ENCODE results near the gene TFDP2.

TFDP2 gene

DNA sequence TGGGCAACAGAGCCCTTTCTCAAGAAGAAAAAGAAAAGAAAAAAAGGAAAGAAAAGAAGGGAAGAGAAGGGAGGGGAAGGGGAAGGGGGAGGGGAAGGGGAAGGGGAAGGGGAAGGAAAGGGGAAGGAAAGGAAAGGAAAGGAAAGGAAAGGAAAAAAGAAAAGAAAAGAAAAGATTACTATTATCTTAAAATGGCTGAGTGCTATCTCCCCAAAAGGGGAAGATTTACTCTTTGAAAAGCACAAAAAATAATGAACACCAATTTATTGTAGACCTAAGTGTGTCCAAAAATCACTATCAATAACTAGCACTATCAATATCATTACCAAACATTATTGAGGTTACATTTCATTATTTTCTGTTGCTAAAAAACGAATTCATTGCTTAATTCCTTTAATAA lies 183.9 kb downstream of the TFDP2 start:
- H3K4me3 ChIP-seq (ENCODE audit: low read length) = no peak overlapping the region
- DNase-seq (ENCODE audit: low read depth) = no peak
- TF ChIP-seq, protein P1, sequence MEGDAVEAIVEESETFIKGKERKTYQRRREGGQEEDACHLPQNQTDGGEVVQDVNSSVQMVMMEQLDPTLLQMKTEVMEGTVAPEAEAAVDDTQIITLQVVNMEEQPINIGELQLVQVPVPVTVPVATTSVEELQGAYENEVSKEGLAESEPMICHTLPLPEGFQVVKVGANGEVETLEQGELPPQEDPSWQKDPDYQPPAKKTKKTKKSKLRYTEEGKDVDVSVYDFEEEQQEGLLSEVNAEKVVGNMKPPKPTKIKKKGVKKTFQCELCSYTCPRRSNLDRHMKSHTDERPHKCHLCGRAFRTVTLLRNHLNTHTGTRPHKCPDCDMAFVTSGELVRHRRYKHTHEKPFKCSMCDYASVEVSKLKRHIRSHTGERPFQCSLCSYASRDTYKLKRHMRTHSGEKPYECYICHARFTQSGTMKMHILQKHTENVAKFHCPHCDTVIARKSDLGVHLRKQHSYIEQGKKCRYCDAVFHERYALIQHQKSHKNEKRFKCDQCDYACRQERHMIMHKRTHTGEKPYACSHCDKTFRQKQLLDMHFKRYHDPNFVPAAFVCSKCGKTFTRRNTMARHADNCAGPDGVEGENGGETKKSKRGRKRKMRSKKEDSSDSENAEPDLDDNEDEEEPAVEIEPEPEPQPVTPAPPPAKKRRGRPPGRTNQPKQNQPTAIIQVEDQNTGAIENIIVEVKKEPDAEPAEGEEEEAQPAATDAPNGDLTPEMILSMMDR (conservative IDR thresholded peaks at IDR 0.05; ENCODE audit: low read depth, low read length) = no peak

DNA sequence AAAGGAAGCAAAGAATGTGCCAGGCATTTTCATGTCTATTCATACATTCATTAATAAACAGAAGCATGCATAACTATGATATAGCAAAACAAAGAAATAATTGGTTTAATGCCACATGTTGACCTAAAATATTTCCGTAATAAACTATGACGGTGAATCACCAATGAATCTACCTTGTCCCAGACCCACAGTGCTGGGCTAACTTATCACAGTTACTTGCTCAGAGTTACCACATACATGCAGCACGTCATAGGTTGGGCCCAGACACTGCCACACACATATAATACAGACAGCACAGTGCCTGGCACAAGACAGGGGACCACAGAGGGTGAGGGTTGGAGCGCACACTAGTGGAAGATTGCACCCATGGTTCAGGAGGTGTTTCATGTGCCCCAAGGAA lies 186.0 kb downstream of the TFDP2 start:
- TF ChIP-seq, protein P1 (conservative IDR thresholded peaks at IDR 0.05; ENCODE audit: low read depth, low read length) = no peak

DNA sequence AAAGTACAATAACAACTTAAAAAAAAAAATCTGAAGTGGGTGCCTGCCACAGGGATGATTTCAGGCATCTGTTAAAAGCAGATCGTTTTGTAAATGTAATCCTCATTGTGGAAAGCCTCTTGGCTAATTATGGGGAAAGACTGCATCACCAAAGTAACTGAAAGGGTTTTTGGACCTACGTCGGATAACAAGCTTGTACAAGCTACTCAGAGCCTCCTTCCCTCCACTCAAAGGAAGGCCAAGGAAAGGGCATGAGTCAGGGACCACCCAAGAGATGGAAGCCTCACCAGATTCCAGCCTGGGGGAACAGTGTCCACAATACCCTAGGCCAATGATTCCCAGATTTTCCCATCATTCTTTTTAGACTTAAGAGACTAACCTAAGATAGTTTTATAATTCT lies 188.6 kb downstream of the TFDP2 start:
- H3K4me3 ChIP-seq (ENCODE audit: low read length) = no peak overlapping the region
- peak; percentile 8 for DNase-seq (ENCODE audit: low read depth)
- TF ChIP-seq, protein P1 (conservative IDR thresholded peaks at IDR 0.05; ENCODE audit: low read depth, low read length) = no peak

More for the DNA sequence above, 186.0 kb downstream of the TFDP2 start:
- H3K4me3 ChIP-seq (ENCODE audit: low read length) = no peak overlapping the region
- DNase-seq (ENCODE audit: low read depth) = no peak

DNA sequence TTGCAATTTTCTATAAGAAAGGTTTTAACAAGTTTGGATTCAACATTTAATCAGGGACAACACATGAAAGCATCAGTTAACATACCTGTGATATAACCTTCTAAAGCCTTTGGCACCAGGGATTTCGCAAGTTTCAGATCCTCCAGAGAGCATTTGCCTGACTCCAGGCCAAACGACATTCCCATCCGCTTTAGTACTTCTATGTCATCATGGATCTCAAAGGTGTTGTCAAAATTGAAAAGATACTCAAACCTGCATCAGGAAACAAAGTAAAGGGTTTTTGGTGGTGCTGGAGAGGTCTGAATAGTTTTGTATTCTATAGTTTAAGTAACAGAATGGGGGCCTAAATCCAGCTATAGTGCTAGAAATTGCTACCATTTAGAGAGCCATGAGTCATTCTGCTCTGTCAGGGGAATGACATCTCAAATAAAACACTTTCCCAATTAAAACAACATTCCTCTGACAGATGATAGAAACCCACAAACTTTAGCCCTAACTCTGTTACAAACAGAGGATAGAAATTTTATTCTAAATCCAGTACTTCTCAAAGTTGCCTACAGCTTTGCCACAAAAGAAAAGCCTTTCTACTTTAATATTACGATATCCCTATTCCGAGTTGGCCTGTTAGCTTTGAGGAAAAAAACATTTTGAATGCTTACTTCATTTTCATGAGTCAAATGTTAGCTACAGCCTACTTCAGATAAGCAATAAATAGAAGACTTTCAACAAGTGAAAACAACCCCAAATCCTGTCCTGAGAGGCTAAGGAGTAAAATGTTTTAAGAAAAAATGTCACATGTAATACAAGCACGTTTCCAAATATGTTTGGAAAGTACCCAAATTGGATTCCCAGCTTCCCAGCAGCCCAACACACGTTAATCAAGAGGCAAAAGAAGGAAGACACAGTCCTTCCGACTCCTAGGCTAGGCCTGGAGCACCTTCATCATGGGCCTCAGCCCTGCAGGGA lies 189.5 kb downstream of the TFDP2 start:
- H3K4me3 ChIP-seq (ENCODE audit: low read length) = no peak overlapping the region
- TF ChIP-seq, protein P1 (conservative IDR thresholded peaks at IDR 0.05; ENCODE audit: low read depth, low read length) = no peak
- DNase-seq (ENCODE audit: low read depth) = peak; percentile 42

DNA sequence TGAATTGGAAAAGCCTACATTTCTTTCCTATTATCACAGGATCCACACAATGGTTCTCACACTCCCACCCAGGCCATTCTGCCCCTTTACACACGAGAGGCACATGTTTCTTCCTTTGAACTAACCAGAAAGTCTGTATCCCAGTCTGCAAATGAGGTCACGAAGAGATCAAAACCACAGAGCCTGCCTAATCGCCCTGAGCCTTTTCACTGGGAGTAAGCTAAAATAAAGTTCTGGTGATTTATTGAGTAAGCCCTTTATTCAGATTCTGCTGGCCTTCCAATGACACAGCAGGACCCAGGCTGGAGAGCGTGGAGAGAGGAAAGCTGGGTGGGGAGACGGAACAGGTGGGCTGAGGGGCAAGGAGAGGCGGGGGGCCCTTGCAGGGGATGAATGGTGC lies 194.2 kb downstream of the TFDP2 start:
- peak; percentile 66 for DNase-seq (ENCODE audit: low read depth)
- TF ChIP-seq, protein P1 (conservative IDR thresholded peaks at IDR 0.05; ENCODE audit: low read depth, low read length) = no peak
- H3K4me3 ChIP-seq (ENCODE audit: low read length) = no peak overlapping the region

DNA sequence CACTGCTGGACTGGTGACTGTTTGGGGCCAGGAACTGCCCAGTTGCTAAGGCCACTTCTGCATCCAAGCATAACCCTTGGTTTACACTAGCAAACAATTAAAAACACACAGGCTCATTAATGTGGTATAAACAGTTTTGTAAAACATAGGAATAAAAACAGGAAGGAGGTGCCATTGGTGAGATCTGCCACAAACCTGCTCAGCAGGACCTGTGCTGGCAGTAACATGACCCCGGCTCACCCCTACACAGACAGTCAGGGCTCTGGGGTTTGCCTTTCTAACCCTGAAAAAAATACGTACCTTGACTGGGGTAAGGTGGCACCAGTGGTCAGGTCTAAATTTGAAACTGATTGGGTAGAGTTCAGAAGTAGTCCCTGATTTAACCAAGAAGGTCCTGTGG lies 196.7 kb downstream of the TFDP2 start:
- H3K4me3 ChIP-seq (ENCODE audit: low read length) = no peak overlapping the region
- DNase-seq (ENCODE audit: low read depth) = no peak
- TF ChIP-seq, protein P1 (conservative IDR thresholded peaks at IDR 0.05; ENCODE audit: low read depth, low read length) = no peak

Data from retinal pigment epithelial cell (primary cell).